DND-41 (cell line): Measurements from ENCODE around the gene PKHD1.

Source experiments
- EZH2 ChIP-seq: IDR thresholded peaks from 3 replicates; pipeline ENCODE4 v1.6.1; 2012; ENCODE audit warnings: borderline replicate concordance, low read depth, mild to moderate bottlenecking, moderate library complexity, low read length, inconsistent platforms; ENCODE audit not compliant: severe bottlenecking
- TF ChIP-seq, protein P1 (sequence below): IDR thresholded peaks from 2 replicates; pipeline ENCODE4 v1.5.1; 2012; ENCODE audit warnings: borderline replicate concordance, low read length, moderate library complexity, mild to moderate bottlenecking; ENCODE audit not compliant: poor library complexity, severe bottlenecking; ENCODE audit errors: extremely low read depth

DNA sequence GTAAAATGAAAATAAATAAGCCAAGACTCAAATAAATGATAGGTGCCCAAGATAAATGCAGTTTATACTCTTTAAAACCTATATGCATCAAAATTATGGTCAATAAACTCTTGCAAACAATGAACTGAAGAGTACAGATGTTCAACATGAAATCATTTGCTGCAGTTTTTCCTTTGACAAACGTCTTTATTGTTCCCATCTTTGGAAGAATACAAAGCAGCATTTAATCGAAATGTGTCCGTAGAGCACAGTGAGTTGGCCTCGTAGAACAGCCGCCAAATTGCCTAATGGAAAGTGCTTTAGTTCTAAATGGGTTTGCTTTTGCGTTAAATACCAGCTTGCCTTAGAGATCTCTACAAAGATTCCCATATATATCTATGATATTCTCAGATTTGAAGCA, 447.4 kb downstream of the PKHD1 start:
- TF ChIP-seq, protein P1, sequence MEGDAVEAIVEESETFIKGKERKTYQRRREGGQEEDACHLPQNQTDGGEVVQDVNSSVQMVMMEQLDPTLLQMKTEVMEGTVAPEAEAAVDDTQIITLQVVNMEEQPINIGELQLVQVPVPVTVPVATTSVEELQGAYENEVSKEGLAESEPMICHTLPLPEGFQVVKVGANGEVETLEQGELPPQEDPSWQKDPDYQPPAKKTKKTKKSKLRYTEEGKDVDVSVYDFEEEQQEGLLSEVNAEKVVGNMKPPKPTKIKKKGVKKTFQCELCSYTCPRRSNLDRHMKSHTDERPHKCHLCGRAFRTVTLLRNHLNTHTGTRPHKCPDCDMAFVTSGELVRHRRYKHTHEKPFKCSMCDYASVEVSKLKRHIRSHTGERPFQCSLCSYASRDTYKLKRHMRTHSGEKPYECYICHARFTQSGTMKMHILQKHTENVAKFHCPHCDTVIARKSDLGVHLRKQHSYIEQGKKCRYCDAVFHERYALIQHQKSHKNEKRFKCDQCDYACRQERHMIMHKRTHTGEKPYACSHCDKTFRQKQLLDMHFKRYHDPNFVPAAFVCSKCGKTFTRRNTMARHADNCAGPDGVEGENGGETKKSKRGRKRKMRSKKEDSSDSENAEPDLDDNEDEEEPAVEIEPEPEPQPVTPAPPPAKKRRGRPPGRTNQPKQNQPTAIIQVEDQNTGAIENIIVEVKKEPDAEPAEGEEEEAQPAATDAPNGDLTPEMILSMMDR, result no peak
- TF ChIP-seq EZH2, result no peak
